ENCODE results near the gene USP21. TPM values are rescaled to one million over a fixed set of nuclear protein-coding genes. Genes with fewer than 3 reads are reported as not detected.

Gene USP21
- total and polyA plus RNA-seq, 12 donors = 8.8 to 24.0 (median 14.7) TPM

GRCh38 chr1:161153682-161154337 is 5.5 kb upstream of the USP21 start, which contains the start of gene UFC1:
Gene UFC1 (plus strand): TSS chr1:161153978. CDS start chr1:161153998, 20 bp downstream.
- intact Hi-C loops (cut with DNase I) = loop anchor here in 2 of 10 donors (1.0 to 5.0 kb wide), 3 partner anchors 21 to 150 kb away; partner anchors contain the start of genes DEDD (in 1 of the 2), NIT1 (in 1 of the 2) and PFDN2 (in 1 of the 2)
- H3K27me3 ChIP-seq = no peaks in the 10 kb centered on the region
- peaks cover 0 to 22% (median 0%) of the 10 kb centered on the region in 9 donors for H3K36me3 ChIP-seq
- H3K4me1 ChIP-seq = peaks cover 0 to 24% (median 14%) of the 10 kb centered on the region in 9 donors
- H3K4me3 ChIP-seq = peak within 1 kb of the TSS; percentile 60 to 91 (median 82)
- WGBS, 2 donors = 0% methylated on average over 33 of the region's 33 CpGs
- DNase-seq = peak; percentile 70 to 87
- H3K9me3 ChIP-seq = no peaks in the 10 kb centered on the region
- H3K27ac ChIP-seq = peak within 1 kb of the TSS; percentile 83 to 96 (median 93)
- peak; percentile 83 to 95 (median 94) for ATAC-seq
- no peak for TF ChIP-seq CTCF (IDR thresholded peaks at IDR 0.05)

GRCh38 chr1:161157867-161158266 is 1.4 kb upstream of the USP21 start:
- Histone ChIP-seq H3K27ac (no peak overlapping the region), H3K9me3 (no peaks in the 10 kb centered on the region), H3K4me1 (peaks cover 5 to 48% (median 38%) of the 10 kb centered on the region in 9 donors), H3K4me3 (no peak overlapping the region), H3K27me3 (no peaks in the 10 kb centered on the region), H3K36me3 (peaks cover 0 to 44% (median 5%) of the 10 kb centered on the region in 9 donors)
- 84 to 97% methylated on average over 1 of the region's 1 CpG for WGBS, 2 donors
- ATAC-seq = no peak
- DNase-seq = no peak
- TF ChIP-seq CTCF (IDR thresholded peaks at IDR 0.05) = no peak
- intact Hi-C loops (cut with DNase I) = no loop called here

- TF ChIP-seq CTCF (IDR thresholded peaks at IDR 0.05) = no peak
- peak overlapping the region in 8 of 10 donors; percentile 55 to 99 (median 96) for H3K4me3 ChIP-seq
- no peak for DNase-seq
- 75 to 80% methylated on average over 9 of the region's 9 CpGs for WGBS, 2 donors
- ATAC-seq = no peak
- intact Hi-C loops (cut with DNase I) = no loop called here
- H3K9me3 ChIP-seq = no peaks in the 10 kb centered on the region
- H3K27ac ChIP-seq = peak overlapping the region in 9 of 10 donors; percentile 71 to 95 (median 91)
- H3K27me3 ChIP-seq = no peaks in the 10 kb centered on the region
- peaks cover 5 to 43% (median 37%) of the 10 kb centered on the region in 9 donors for H3K4me1 ChIP-seq
- peaks cover 0 to 50% (median 5%) of the 10 kb centered on the region in 9 donors for H3K36me3 ChIP-seq
These were observed 837 bp upstream of the USP21 start for GRCh38 chr1:161158316-161159010.

- WGBS, 2 donors = 6 to 7% methylated on average over 11 of the region's 11 CpGs
- Histone ChIP-seq H3K9me3 (no peaks in the 10 kb centered on the region), H3K27me3 (no peaks in the 10 kb centered on the region), H3K4me3 (peak overlapping the region; percentile 55 to 99 (median 96)), H3K27ac (peak overlapping the region in 9 of 10 donors; percentile 71 to 95 (median 91)), H3K36me3 (peaks cover 0 to 64% (median 5%) of the 10 kb centered on the region in 9 donors), H3K4me1 (peaks cover 5 to 40% (median 29%) of the 10 kb centered on the region in 9 donors)
- intact Hi-C loops (cut with DNase I) = no loop called here
- ATAC-seq (no peak), DNase-seq (no peak)
- TF ChIP-seq CTCF (IDR thresholded peaks at IDR 0.05) = no peak
These were observed 578 bp downstream of the USP21 start for GRCh38 chr1:161159913-161160243.
